Kidney (tissue), 14 donors: ENCODE measurements around the gene L3MBTL4. TPM values are rescaled to one million over a fixed set of nuclear protein-coding genes. Genes with fewer than 3 reads are reported as not detected.

Source experiments
- DNase-seq, 5 donors: peaks; one replicate each; pipeline ENCODE4 v3.0.0-alpha.2; 2013 to 2020
- FAIRE-seq: peaks from 2 replicates; lab custom pipeline; 2012; peaks lifted over from hg19 to GRCh38; lab: Jason Lieb, UNC
- H3K27ac ChIP-seq, 2 donors: one replicate each; pipeline ENCODE4 v1.7.0; 2013; ENCODE audit warnings: low read depth in 2 of 2, low read length in 2 of 2, inconsistent platforms in 1 of 2
- H3K27me3 ChIP-seq: one replicate; pipeline ENCODE4 v1.7.1; 2013; ENCODE audit warnings: low read length, inconsistent platforms; ENCODE audit not compliant: control insufficient read depth, insufficient read depth
- H3K36me3 ChIP-seq, 3 donors: one replicate each; pipeline versions ENCODE4 v1.7.0 to v1.7.1; 2013; ENCODE audit warnings: low read length in 3 of 3, control low read depth in 1 of 3, inconsistent platforms in 1 of 3; ENCODE audit not compliant: insufficient read depth in 3 of 3, control insufficient read depth in 2 of 3
- H3K4me1 ChIP-seq, 3 donors: one replicate each; pipeline versions ENCODE4 v1.7.0 to v1.7.1; 2013; ENCODE audit warnings: low read length in 3 of 3, inconsistent platforms in 1 of 3, low read depth in 1 of 3; ENCODE audit not compliant: control insufficient read depth in 2 of 3, insufficient read depth in 2 of 3
- H3K4me3 ChIP-seq, 3 donors: one replicate each; pipeline versions ENCODE4 v1.7.0 to v1.8.1; 2013; ENCODE audit warnings: low read length in 3 of 3, control low read depth in 1 of 3, inconsistent platforms in 1 of 3
- H3K9ac ChIP-seq, 3 donors: one replicate each; pipeline versions ENCODE4 v1.7.0 to v1.7.1; 2013; ENCODE audit warnings: low read length in 3 of 3, control low read depth in 1 of 3, inconsistent platforms in 1 of 3
- H3K9me3 ChIP-seq, 3 donors: one replicate each; pipeline versions ENCODE4 v1.7.0 to v1.7.1; 2013; ENCODE audit warnings: low read length in 3 of 3, control low read depth in 1 of 3, inconsistent platforms in 1 of 3; ENCODE audit not compliant: control insufficient read depth in 2 of 3, insufficient read depth in 1 of 3
- CTCF ChIP-seq: IDR thresholded peaks from 3 replicates; pipeline ENCODE4 v1.5.1; 2012; ENCODE audit warnings: mild to moderate bottlenecking, moderate library complexity, borderline replicate concordance; ENCODE audit not compliant: insufficient read depth; ENCODE audit errors: extremely low read depth
- intact Hi-C: fragments of 100-400 bp; cut with DNase I; formaldehyde crosslinking; loops from one replicate; pipeline ENCODE4 v1.11.1; 2022
- polyA plus RNA-seq: library from polyadenylated mRNA; stranded (reverse); fragments of 350-450 nt; fragmentation: Illumina TruSeq; extraction: RNeasy Lipid Tissue Mini Kit (QIAGEN cat#74804); gene quantifications from one replicate; pipeline ENCODE4 v1.2.3, GENCODE V29; 2014; ENCODE audit warnings: low read depth, low replicate concordance; ENCODE audit not compliant: insufficient read depth
- total RNA-seq: library from RNA; stranded (reverse); fragmentation: NEBNext Ultra II Directional; extraction: Animal tissue kit (Norgen Biotek cat#: 25700); gene quantifications from one replicate; pipeline ENCODE4 v1.2.1, GENCODE V29; 2021
- donor health status: control.
- donor health status: control.
- donor health status: control.
- donor health status: control.
- donor health status: control.
- donor health status: DM: yes; HTN: yes; CAD: no.
- donor health status: Normal renal cell carcinoma (clear cell type).

Gene L3MBTL4
- total and polyA plus RNA-seq, 2 donors from 2014 or later, result 3.9 to 15.2 TPM

GRCh38 chr18:6069539-6069938 lies 345.2 kb downstream of the L3MBTL4 start:
- Histone ChIP-seq H3K9me3 (no peaks in the 10 kb centered on the region), H3K4me1 (no peaks in the 10 kb centered on the region), H3K27me3 (no peaks in the 10 kb centered on the region), H3K36me3 (no peaks in the 10 kb centered on the region), H3K4me3 (no peak overlapping the region), H3K9ac (no peak overlapping the region), H3K27ac (no peak overlapping the region)
- no peak for DNase-seq
- intact Hi-C loops, result no loop called here
- TF ChIP-seq CTCF, result no peak
- no peak for FAIRE-seq

GRCh38 chr18:6069103-6069502 lies 345.6 kb downstream of the L3MBTL4 start:
- Histone ChIP-seq H3K27ac (no peak overlapping the region), H3K9ac (no peak overlapping the region), H3K36me3 (no peaks in the 10 kb centered on the region), H3K4me1 (no peaks in the 10 kb centered on the region), H3K4me3 (no peak overlapping the region), H3K27me3 (no peaks in the 10 kb centered on the region), H3K9me3 (no peaks in the 10 kb centered on the region)
- DNase-seq (peak in 1 of 5 donors; percentile 2), FAIRE-seq (no peak)
- intact Hi-C loops, result no loop called here
- no peak for TF ChIP-seq CTCF

- no peaks in the 10 kb centered on the region for H3K36me3 ChIP-seq
- no peak overlapping the region for H3K9ac ChIP-seq
- no peak for DNase-seq
- FAIRE-seq, result no peak
- intact Hi-C loops, result no loop called here
- H3K9me3 ChIP-seq, result no peaks in the 10 kb centered on the region
- no peak overlapping the region for H3K27ac ChIP-seq
- H3K4me3 ChIP-seq, result no peak overlapping the region
- no peaks in the 10 kb centered on the region for H3K4me1 ChIP-seq
- no peaks in the 10 kb centered on the region for H3K27me3 ChIP-seq
- no peak for TF ChIP-seq CTCF
Observed at GRCh38 chr18:6060149-6060548, 354.6 kb downstream of the L3MBTL4 start.

- Histone ChIP-seq H3K4me3 (no peak overlapping the region), H3K4me1 (no peaks in the 10 kb centered on the region), H3K27ac (no peak overlapping the region), H3K36me3 (no peaks in the 10 kb centered on the region), H3K27me3 (no peaks in the 10 kb centered on the region), H3K9me3 (no peaks in the 10 kb centered on the region), H3K9ac (no peak overlapping the region)
- intact Hi-C loops, result no loop called here
- FAIRE-seq (no peak), DNase-seq (peak in 1 of 5 donors; percentile 5)
- TF ChIP-seq CTCF, result no peak
Observed at GRCh38 chr18:6059551-6059950, 355.2 kb downstream of the L3MBTL4 start.
